ENCODE measurements around the gene MBIP.

MBIP gene

DNA sequence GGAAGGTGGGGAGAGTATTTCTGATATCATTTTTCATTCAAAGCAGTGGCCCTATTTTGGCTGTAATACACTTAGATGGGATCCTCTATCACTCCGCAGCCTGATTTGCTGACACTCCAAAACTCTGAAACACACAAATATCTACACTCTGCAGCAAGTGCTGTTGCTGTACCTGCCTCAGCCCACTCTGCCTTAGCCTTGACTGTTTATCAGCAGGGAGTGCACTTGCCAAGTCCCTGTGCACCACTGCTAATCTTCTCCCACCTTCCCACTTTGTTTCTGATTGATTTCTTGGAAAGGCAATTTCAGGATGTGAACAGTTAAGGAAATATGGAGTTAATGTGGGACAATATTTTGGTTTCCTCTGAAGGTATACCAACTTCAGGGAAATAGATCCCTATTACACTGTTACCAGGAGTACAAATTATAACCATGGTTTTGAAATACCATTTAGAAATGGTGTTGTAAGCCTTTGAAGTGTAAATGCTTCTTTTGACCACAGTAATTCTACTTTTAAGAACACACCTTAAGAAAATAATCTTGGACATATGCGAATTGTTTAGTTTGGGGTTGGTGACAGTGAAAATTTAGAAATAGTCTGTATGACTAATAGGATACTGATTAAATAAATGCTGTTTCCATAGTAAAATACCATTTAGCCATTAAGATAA is 59.3 kb downstream of the MBIP start:
- Histone ChIP-seq H3K4me3 (replicated peaks; ENCODE audit: low read depth, low read length) (no peak overlapping the region), H3K36me3 (ENCODE audit: control insufficient read depth, insufficient read depth, low read length) (no peaks in the 10 kb centered on the region), H3K27me3 (replicated peaks; ENCODE audit: control insufficient read depth, insufficient read depth, low read length) (no peaks in the 10 kb centered on the region)
- no peak for DNase-seq (ENCODE audit: extremely low read depth, insufficient read length)
- TF ChIP-seq, protein P1, sequence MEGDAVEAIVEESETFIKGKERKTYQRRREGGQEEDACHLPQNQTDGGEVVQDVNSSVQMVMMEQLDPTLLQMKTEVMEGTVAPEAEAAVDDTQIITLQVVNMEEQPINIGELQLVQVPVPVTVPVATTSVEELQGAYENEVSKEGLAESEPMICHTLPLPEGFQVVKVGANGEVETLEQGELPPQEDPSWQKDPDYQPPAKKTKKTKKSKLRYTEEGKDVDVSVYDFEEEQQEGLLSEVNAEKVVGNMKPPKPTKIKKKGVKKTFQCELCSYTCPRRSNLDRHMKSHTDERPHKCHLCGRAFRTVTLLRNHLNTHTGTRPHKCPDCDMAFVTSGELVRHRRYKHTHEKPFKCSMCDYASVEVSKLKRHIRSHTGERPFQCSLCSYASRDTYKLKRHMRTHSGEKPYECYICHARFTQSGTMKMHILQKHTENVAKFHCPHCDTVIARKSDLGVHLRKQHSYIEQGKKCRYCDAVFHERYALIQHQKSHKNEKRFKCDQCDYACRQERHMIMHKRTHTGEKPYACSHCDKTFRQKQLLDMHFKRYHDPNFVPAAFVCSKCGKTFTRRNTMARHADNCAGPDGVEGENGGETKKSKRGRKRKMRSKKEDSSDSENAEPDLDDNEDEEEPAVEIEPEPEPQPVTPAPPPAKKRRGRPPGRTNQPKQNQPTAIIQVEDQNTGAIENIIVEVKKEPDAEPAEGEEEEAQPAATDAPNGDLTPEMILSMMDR (IDR thresholded peaks at IDR 0.05; ENCODE audit: insufficient read depth, low read length, poor library complexity, severe bottlenecking): no peak

GRCh38 chr14:36258241-36258640 is 62.2 kb downstream of the MBIP start:
- Histone ChIP-seq H3K27me3 (replicated peaks; ENCODE audit: control insufficient read depth, insufficient read depth, low read length) (no peaks in the 10 kb centered on the region), H3K4me3 (replicated peaks; ENCODE audit: low read depth, low read length) (no peak overlapping the region), H3K36me3 (ENCODE audit: control insufficient read depth, insufficient read depth, low read length) (no peaks in the 10 kb centered on the region)
- DNase-seq (ENCODE audit: extremely low read depth, insufficient read length): no peak
- TF ChIP-seq, protein P1 (IDR thresholded peaks at IDR 0.05; ENCODE audit: insufficient read depth, low read length, poor library complexity, severe bottlenecking): no peak

- Histone ChIP-seq H3K36me3 (ENCODE audit: control insufficient read depth, insufficient read depth, low read length) (no peaks in the 10 kb centered on the region), H3K27me3 (replicated peaks; ENCODE audit: control insufficient read depth, insufficient read depth, low read length) (no peaks in the 10 kb centered on the region), H3K4me3 (replicated peaks; ENCODE audit: low read depth, low read length) (no peak overlapping the region)
- TF ChIP-seq, protein P1 (IDR thresholded peaks at IDR 0.05; ENCODE audit: insufficient read depth, low read length, poor library complexity, severe bottlenecking): no peak
- DNase-seq (ENCODE audit: extremely low read depth, insufficient read length): no peak
Observed at GRCh38 chr14:36256126-36256801, 64.2 kb downstream of the MBIP start.

- Histone ChIP-seq H3K27me3 (replicated peaks; ENCODE audit: control insufficient read depth, insufficient read depth, low read length) (no peaks in the 10 kb centered on the region), H3K4me3 (replicated peaks; ENCODE audit: low read depth, low read length) (no peak overlapping the region), H3K36me3 (ENCODE audit: control insufficient read depth, insufficient read depth, low read length) (no peaks in the 10 kb centered on the region)
- TF ChIP-seq, protein P1 (IDR thresholded peaks at IDR 0.05; ENCODE audit: insufficient read depth, low read length, poor library complexity, severe bottlenecking): no peak
- DNase-seq (ENCODE audit: extremely low read depth, insufficient read length): no peak
Observed at GRCh38 chr14:36254020-36254624, 66.3 kb downstream of the MBIP start.
